ENCODE measurements around the gene AP5B1.

- no peak for TF ChIP-seq CTCF (conservative IDR thresholded peaks at IDR 0.05; ENCODE audit: low read depth in 2 of 2)
- no peak for TF ChIP-seq POLR2AphosphoS5 (IDR thresholded peaks at IDR 0.05; ENCODE audit: low read depth)
- TF ChIP-seq EZH2 (IDR thresholded peaks at IDR 0.05; ENCODE audit: low read depth, unreplicated experiment): no peak
- no peak for TF ChIP-seq REST (IDR thresholded peaks at IDR 0.05; ENCODE audit: unreplicated experiment)
- TF ChIP-seq EZH2phosphoT487 (IDR thresholded peaks at IDR 0.05; ENCODE audit: unreplicated experiment): no peak
- TF ChIP-seq STAT1 (IDR thresholded peaks at IDR 0.05; ENCODE audit: unreplicated experiment): no peak
- no peak for TF ChIP-seq CREB1 (CRISPR knock-in tag; IDR thresholded peaks at IDR 0.05; ENCODE audit: low read depth)
- no peak for TF ChIP-seq ZNF114 (CRISPR knock-in tag; IDR thresholded peaks at IDR 0.05)
Measured at GRCh38 chr11:65829459-65829858, 48.7 kb upstream of the AP5B1 start.

Measured in GM23338 (cell line).